HG03457 (cell line): ENCODE data around the gene TMC3.
A peak's percentile ranks its signal among the peaks of the same experiment; 100 is the strongest.

Source experiments
- ATAC-seq: cut with Tn5 transposase; IDR thresholded peaks from one replicate; pipeline ENCODE4 v1.9.1; 2021; ENCODE audit warnings: moderate number of reproducible peaks; ENCODE audit not compliant: unreplicated experiment

Gene TMC3

DNA sequence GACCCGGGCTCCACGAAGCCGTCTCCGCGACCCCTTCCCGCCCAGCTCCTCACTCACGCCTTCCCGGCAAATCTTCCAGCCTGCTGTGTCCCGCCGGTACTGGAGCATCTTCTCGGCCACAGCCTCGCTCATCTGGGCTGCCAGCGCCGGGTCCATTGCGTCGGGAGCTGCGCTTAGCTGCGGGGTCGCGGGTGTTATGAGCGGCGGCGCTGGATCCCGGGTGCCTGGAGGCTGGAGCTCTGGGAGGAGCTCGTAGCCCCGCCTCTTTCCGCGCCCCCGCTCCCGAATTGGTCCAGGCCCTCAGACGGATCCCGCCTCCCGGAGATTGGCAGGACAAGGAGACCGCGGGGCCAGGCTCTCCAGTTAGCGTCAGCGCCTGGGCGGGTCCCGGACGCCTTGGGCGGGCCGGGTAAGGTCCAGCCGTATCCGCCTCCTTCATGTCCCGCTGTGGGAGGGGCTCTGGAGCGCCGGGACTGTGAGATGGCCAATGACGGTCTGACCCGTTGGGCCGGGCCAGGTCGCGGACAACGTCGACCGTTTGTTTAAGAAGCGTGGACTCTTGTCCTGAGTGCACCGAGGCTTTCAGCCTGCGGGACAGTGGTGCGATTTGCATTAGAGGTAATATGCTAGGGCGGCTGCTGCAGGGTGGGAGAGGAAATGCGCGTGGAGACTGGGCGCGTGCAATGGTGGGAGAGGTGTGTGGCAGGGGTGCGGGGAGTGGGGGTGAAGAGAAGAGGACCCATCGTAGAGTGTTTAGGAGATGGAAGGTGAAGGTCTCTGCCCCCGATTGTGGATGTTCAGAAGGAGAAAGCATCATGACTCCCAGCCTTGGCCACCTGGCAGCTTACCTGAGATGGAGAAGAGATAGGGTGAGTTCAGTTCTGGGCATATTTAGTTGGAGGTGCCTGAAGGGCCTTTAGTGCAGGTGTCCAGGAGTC is 49.8 kb downstream of the TMC3 start, which contains the start of gene STARD5:
Gene STARD5, minus strand, starts transcription at position 198 of the 938 bp plus-strand sequence. Its CDS starts 42 bp downstream, at position 156.
- ATAC-seq = peak; percentile 99

DNA sequence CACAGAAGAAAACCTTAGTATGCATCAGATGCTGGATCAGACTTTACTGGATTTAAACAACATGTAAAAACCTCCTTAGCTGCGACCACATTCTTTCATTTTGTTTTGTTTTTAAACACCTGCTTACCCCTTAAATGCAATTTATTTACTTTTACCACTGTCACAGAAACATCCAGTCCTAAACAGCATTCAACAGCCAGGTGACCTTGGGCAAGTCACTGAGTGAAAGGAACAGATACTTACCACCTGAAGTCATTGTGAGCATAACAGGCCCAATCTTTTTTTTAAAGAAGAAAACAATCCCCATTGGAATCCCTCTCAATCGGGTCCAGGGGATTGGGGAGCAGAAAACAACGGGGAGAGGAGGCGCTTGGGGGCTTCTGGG is 50.5 kb downstream of the TMC3 start:
- no peak for ATAC-seq

DNA sequence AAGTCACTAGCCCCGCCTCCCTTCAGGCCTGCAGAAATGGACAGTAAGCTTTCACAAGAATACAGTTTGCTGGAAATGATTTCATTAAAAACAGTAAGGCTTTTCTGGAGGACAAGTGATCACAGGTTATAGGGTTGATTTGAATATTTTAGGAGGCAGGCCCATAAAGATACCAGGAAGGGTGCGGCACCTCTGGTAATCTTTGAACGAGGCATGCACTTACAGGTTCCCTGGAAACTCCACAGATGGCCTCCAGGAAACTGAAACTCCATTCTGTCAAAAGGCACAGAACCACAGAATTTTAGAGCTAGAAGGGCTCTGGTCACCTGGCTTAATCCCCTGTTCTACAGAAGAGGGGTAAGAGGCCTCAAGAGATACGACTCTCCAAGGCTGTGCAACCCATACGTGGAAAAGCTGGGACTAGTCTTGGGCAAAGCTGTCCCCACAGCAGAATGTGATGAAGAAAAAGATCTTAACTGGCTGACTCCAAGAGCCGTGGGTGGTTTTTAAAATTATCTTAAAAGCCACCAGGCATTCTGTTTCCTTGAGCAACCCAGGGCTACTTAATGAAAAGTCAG is 51.2 kb downstream of the TMC3 start:
- ATAC-seq = no peak

DNA sequence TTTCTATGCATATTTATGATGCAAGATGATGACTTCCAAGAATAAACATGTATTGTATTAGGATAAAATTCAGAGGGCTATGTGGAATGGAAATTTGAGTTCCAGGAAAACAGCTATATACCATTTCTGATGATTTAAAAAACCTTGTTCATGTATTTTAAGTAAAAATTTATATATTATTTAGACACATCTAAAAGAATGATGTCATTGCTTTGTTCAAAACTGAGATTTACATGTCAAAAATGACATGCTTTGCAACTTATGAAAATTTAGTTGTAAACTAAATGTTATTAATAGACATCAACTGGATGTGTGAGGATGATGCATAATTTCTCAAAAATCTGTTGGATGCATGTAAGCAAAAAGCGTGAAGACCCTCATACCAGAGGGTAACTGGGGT is 52.3 kb downstream of the TMC3 start:
- no peak for ATAC-seq

DNA sequence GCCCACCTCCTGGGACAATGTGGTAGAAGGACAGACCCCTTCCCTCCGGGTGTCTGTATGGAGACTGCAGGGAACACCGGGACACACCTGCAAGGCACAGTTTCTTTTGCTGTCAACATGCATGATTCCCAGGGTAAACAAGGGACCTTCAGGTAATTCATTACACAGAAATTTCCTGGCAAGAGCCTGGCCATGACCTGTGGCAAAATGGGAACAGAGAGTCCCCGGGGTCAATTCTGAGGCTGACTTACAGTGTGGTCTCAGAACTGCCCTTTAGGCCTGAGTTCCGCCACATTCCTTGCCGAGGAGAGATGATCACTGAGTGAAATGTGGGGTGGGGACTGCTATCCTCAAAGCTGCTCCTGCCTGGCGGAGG is 56.4 kb downstream of the TMC3 start:
- no peak for ATAC-seq

DNA sequence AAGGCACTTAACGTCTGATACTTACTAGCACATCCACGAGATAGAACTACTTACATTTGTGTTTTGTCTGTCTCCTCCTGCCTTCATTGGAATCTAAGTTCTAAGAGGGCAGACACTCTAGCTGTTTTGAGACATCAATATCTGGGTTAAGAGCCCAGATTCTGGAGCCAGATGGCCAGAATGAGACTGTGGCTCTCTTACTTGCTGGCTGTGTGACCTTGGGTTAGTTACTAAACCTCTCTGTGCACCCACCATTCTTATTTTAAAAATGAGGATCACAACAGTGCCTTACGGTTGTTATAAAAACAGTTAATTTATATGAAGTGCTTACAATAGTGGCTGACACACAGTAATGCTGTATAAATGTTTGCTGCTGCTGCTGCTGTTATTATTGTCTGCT is 57.7 kb downstream of the TMC3 start:
- no peak for ATAC-seq

DNA sequence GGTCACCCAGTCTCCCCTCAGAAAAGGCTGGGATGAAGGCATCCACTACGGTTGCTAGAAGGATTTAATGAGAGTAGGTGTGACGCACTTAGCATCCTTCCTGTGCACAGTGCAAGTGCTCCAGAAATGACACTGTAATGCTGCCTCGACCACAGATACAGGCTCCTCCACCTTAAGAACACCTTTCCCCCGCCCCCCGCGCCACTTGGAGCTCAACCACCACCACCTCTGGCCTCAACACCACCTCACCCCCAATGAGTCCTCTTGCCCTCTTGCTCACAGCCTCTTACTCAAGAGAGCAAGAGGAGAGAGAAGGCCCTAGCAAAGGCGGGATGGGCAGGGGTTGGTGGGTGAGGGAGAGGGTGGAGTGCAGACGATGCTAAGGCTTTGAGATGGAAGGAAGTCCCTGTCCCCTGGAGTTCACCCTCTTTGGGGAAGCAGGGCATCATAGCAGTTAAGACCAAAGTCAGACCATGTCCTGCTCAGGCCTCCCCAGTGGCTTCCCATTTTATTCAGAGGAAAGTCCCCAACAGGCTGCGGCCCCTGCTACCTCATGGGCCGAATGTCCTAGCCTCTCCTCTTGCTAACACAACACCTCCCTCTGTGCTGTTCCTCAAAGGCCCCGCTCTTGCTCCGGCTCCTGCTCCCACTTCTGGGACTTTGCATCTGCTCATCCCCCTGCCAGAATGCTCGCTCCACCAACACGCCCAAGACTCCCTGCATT is 58.4 kb downstream of the TMC3 start:
- no peak for ATAC-seq

DNA sequence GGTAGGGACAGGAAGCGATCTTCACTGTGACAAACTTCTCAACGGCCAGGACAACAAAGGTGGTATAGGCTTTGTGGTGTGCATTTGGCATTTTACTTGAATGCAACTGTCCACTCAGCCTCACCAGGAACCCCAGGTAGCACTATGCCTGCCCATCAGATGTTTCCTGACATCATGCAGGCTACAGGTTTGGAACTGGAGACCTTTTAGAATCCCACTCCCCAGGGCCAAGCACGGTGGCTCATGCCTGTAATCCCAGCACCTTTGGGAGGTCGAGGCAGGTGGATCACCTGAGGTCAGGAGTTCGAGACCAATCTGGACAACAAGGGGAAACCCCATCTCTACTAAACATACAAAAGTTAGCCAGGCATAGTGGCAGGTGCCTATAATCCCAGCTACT is 59.6 kb downstream of the TMC3 start:
- ATAC-seq = no peak

DNA sequence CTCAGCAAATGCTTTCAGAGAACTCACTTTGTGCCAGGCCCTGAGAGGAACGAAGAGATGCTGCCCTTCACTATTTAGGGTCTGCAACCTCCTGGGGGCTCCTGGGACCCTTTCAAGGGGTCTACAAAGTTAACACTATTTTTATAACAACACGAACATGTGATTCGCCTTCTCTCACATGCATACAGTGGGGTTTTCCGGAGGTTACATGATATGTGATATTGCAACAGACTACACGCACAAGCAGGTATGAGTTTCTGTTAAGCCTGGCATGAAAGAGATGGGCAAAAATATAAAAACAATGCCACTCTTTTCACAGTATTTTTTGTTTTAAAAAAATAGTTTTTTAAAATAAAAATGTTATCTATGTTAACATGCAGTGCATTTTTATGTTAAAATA is 60.3 kb downstream of the TMC3 start:
- no peak for ATAC-seq

DNA sequence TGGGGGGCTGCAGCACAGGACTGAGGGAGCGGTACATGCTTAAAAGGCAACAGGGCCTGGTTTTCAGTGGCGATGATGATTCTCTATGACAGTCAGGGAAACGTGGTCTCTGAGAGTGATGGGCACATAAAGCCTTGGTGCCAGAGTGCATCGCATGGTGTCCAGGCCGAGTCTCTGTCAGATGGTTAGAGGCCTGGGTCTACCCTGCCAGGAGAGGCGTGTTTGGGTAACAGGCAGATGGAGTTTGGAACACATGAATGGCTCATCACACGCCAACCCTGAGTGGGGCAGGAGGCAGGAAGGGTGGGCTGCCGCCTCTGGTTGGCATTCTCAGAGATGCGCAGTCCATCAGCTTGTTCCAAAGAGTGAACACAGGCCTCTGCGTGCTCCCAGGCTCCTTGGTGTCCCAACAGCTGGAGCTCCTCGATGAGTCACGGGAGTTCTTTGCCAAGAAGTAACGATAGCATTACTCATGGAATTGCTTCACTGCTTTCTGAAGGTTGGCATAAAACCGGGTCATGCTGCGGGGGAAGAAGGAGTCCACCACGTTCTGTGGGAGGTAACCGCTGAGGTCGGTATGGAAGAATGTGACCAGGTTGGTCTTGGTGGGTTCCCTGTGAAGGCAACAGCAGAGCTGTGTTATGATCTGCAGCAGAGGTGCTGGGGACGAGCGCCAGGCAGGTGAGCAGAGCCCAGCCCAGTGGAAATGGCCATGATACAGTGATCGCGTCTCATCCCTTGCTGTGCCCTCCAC is 61.0 kb downstream of the TMC3 start:
- ATAC-seq = no peak

DNA sequence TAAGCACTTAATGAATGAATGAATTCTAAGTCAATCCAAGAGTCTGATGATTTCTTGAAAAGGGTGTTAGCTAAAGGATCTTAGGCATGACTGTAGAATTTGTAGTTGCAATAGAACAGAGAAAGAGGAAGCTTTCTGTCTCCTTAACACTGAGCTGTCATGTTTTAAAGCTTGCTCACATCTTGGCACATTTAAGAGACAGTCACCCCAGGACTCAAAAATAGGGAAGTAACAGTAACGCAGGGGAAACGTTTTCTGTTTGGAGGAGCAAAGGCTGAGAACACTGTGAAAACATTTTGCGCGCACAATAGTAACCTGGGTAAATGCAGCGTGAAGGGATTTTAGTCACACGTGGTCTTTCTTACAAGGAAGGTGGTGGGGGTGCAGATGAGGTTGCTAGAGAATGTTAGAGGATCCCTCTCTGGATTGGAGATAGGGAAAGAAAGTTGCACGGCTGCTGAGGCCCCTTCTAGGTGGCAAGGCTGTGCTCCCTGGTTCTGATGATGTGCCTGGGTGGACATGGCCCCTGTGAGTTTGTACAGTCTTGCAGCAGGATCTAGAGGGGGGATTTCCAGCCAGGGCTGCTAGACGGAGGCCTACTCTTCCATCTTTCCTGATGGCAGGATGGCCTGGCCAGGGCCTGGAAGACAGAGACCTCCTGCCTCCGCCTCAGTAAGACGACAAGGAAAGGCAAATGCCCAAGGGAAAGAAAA is 62.1 kb downstream of the TMC3 start:
- ATAC-seq = no peak

DNA sequence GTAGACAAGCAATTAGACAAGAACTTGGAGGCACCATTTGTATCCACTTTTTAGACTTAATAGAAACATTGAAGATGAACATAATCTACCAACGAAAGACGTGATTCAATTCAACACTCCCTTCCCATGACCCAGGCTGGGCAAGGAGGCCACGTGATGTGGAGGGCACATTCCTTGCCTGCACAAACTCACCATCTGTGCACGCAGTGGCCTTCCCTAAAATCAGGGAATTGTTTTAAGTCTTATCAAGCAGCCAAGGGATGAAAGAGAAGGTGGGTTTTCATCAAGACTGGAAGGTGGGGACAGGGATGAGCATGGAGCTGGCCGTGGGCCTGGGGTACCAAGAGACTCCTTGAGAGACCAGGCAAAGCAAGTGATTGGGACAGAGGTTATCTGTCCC is 63.5 kb downstream of the TMC3 start:
- no peak for ATAC-seq

DNA sequence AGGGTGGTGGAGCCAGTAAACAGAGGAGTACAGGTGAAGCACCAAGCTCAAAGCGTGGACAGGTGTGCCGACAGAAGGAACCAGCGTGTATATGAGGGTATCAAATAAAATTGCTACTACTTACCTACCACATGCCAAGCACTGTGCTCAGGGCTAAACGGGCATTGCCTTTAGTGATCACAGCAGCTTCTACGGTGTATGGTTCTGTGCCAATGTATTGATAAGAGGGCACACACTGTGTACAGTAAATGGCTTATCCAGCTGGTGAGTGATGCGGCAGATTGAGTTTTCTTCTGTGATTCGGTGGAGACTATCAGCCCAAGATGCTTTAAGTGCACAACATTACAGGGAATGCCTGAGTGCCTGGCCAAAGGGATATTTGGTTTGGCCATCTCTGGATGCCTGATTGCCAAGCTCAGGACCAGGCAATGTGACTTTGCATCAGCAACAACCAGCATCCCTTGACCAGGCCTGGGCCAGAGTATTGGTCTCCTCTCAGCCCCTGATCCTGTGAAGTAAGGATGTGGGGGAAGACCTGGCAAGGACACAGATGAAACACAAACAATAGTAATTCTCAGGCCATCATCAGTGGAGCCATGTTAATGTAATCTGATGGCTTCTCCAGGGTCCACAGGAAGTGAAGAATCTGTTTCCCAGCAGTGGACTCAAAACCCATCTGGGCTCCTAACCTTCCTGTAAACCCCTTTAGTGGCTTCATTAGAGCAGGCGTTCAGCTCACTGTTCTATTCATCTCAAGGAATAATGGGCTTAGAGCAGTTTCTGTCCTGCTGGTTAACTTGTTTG is 64.2 kb downstream of the TMC3 start:
- no peak for ATAC-seq

DNA sequence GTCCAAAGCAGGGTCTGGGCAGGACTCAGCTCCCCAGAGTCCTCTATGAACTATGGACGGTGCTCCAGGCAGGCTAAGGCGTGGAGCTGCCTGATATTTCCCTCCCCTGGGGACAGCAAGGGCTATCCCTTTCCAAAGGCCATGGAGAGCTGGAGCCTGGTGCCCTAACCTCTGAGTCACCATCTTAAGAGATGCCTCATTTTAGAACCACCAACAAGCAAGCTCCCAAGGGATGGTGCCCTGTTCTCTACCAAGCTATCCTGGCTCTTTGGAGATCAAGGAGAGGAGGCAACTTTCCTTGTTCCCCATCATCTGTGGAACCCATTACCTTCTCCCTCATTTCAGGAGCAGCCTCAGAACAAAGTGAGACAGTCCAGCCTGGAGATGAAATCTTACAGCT is 65.8 kb downstream of the TMC3 start:
- no peak for ATAC-seq

DNA sequence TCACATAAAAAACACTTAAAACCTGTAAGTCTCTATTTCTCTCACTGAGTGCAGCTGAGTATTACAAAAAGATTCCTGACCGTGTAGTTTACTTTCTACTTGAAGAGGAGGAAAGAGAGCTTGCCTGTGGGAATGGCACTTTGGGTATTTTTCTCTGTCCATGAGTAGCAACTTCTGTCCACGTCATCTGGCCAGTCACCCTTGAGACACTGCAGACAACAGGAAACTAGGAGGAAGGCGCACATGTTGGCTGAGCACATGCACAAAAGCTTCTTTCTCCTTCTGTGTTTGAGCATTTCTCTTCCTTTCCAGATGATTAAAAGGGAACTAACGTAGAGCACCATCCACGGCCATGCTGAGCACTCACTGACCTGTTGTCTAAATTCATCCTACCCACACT is 69.8 kb downstream of the TMC3 start:
- no peak for ATAC-seq

DNA sequence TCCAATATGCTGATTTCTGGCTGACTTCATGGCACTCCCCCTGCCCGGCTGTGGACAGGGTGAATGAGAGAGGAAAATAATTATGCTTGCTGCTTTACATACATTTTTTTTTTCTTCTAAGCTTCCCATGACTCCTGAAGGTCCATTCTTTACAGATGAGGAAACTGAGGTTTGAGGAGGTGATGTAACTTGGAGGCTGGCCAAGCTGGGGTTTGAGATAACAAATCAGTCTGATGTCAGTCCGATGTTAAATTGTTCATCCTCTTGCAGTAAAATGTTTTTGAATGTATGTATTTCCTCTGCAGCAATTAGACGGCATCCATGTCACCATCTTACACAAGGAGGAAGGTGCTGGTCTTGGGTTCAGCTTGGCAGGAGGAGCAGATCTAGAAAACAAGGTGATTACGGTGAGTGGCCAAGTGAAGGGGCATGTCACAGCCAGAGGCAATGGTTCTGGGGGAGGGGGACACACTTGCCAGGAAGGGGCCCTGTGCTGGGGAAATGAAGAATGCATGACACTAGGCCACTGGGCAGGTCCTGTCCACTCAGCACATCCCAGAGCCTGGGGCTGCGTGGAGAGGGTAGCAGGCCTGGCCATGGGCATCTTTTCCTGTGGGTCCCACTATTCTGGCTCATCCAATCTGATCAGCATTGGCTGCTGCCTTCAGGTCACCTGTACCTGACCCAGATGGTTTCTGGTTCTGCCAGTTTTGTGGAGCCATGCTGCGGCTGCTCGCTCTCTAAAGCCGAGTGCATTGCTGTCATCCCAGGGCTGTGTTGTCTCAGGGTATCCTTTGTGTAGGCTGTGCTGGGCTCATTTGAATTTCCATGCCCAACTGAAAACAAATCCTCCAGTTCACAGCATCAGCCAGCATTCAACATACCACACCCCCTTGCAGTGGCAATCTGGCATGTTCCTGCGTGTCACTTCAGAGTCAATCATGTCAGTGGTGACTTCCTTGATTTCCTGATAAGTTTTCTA is 70.5 kb downstream of the TMC3 start:
- ATAC-seq = no peak

DNA sequence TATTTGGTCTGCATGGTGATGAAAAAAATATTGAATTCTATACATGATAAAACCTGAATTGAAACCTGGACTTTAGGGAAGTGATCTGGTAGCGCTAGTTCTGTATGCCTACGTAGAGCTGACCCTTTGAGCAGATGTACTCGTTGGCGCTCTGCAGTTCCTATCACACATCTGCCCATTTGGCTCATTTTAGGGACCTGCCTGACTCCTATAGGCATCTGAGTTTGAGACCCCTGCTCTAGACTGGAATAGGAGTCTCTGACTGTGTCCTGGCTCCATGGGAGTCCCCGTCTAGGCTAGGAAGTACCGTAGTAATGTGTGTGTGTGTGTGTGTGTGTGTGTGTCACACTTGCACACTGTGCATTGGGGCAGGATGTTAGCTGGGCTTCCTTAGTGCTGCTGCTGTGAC is 71.3 kb downstream of the TMC3 start:
- ATAC-seq = no peak

DNA sequence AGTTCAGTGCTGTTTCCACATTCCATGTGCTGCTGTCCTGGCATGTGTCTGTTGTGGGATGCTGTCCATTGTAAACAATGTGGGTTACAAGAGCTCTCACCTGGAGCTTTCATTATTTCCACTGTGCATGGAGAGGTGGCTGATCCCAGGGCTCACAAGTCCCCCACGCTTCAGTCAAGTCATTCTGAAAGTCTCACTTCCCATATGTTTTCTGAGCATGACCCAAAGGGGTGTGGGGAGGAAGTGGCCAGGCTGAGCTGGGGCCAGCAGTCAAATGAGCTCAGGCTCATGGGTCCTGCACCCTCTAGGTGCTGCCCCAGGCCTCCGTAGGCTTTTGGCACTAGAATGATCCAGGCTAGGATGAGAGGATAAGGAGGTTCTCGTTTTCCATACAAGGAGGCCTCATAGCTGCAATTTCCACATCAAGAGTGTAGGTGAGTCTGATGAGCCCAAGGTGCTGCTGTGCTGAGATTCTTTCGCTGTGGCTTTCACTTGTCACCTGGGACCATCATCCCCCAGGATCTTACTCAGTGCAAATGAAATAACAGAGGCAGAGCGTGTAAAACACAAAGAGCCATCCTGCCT is 72.1 kb downstream of the TMC3 start:
- peak; percentile 66 for ATAC-seq
